ENCODE results near the gene DAGLA.

DNA sequence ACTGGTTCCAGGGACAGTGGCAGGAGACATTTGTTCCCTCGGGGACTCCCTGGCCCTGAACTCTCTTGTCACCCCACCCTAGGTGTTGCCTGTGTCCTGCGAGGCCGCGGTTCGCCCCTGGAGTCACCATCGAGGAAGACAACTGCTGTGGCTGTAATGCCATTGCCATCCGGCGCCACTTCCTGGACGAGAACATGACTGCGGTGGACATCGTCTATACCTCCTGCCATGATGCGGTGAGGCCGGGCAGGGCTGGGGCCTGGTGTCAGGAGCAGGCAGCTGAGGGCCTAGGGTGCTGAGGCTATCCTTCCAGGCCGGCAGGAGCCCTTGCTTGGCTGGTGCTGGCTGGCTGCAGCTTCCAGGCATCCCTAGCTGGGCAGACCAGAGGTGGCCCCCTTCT, 54.6 kb downstream of the DAGLA start:
- TF ChIP-seq CTCF (IDR thresholded peaks at IDR 0.05) (no peak), EZH2 (IDR thresholded peaks at IDR 0.05) (no peak), EZH2phosphoT487 (IDR thresholded peaks at IDR 0.05) (no peak)

Measured in neural progenitor cell (in vitro differentiated cells).